HUES6 (cell line): ENCODE results near the gene SMARCC2.
A peak's percentile ranks its signal among the peaks of the same experiment; 100 is the strongest.
"Not testable (repeated sequence)": the region's sequence is repeated elsewhere in the genome, so short reads cannot be mapped to it uniquely, and the experiment has no call there.

Source experiments
- H3K27ac ChIP-seq: 2 replicates; pipeline ENCODE4 v1.7.0; 2013; ENCODE audit warnings: low read depth, mild to moderate bottlenecking, low read length, inconsistent platforms
- H3K27me3 ChIP-seq: 2 replicates; pipeline ENCODE4 v1.6.1; 2013; ENCODE audit warnings: low read length; ENCODE audit not compliant: control insufficient read depth, insufficient read depth
- H3K36me3 ChIP-seq: 2 replicates; pipeline ENCODE4 v1.6.1; 2013; ENCODE audit warnings: low read length; ENCODE audit not compliant: control insufficient read depth, insufficient read depth
- H3K4me1 ChIP-seq: 2 replicates; pipeline ENCODE4 v1.6.1; 2013; ENCODE audit warnings: low read length; ENCODE audit not compliant: control insufficient read depth, insufficient read depth
- H3K4me3 ChIP-seq: 2 replicates; pipeline ENCODE4 v1.5.1; 2013; ENCODE audit warnings: low read depth, low read length
- H3K9ac ChIP-seq: one replicate; pipeline ENCODE4 v1.6.1; 2013; ENCODE audit warnings: mild to moderate bottlenecking, low read length
- H3K9me3 ChIP-seq: 2 replicates; pipeline ENCODE4 v1.6.1; 2013; ENCODE audit warnings: low read depth, low read length; ENCODE audit not compliant: control insufficient read depth, insufficient read depth

The SMARCC2 gene

GRCh38 chr12:56118688-56119357 is 70.5 kb downstream of the SMARCC2 start:
- H3K9ac ChIP-seq, result peak overlapping the region; percentile 84
- peaks cover 31% of the 10 kb centered on the region for H3K36me3 ChIP-seq
- no peaks in the 10 kb centered on the region for H3K27me3 ChIP-seq
- H3K9me3 ChIP-seq, result no peaks in the 10 kb centered on the region
- peaks cover 12% of the 10 kb centered on the region for H3K4me1 ChIP-seq
- H3K4me3 ChIP-seq, result peak overlapping the region; percentile 82
- H3K27ac ChIP-seq, result 0 out of 2 replicates have a peak overlapping the region, but pooled peaks have one; percentile 5

GRCh38 chr12:56117778-56118687 is 71.2 kb downstream of the SMARCC2 start, which contains the start of gene ZC3H10:
TSS of gene ZC3H10 (plus strand) at chr12:56118266. CDS start at chr12:56120563, 2,297 bp downstream.
- Histone ChIP-seq H3K27me3 (no peaks in the 10 kb centered on the region), H3K27ac (peak within 1 kb of the TSS; percentile 75), H3K9me3 (no peaks in the 10 kb centered on the region), H3K36me3 (peaks cover 38% of the 10 kb centered on the region), H3K4me3 (peak within 1 kb of the TSS; percentile 82), H3K9ac (peak within 1 kb of the TSS; percentile 95), H3K4me1 (peaks cover 12% of the 10 kb centered on the region)

GRCh38 chr12:56117082-56117706 is 72.1 kb downstream of the SMARCC2 start:
- H3K36me3 ChIP-seq, result peaks cover 46% of the 10 kb centered on the region
- H3K27ac ChIP-seq, result peak overlapping the region; percentile 75
- H3K27me3 ChIP-seq, result not testable (repeated sequence)

GRCh38 chr12:56116267-56117081 is 72.8 kb downstream of the SMARCC2 start, which contains the start of gene RPL41:
TSS of gene RPL41 (plus strand) at chr12:56116633.
- H3K27me3 ChIP-seq, result no peaks in the 10 kb centered on the region
- peaks cover 48% of the 10 kb centered on the region for H3K36me3 ChIP-seq
- H3K27ac ChIP-seq, result peak within 1 kb of the TSS; percentile 75
- peak within 1 kb of the TSS; percentile 95 for H3K9ac ChIP-seq
- H3K9me3 ChIP-seq, result no peaks in the 10 kb centered on the region
- peak within 1 kb of the TSS; percentile 69 for H3K4me3 ChIP-seq
- peaks cover 12% of the 10 kb centered on the region for H3K4me1 ChIP-seq

More at GRCh38 chr12:56117082-56117706, 72.1 kb downstream of the SMARCC2 start:
- not testable (repeated sequence) for H3K9me3 ChIP-seq
- Histone ChIP-seq H3K9ac (peak overlapping the region; percentile 95), H3K4me3 (peak overlapping the region; percentile 82), H3K4me1 (peaks cover 12% of the 10 kb centered on the region)

- no peaks in the 10 kb centered on the region for H3K27me3 ChIP-seq
- no peaks in the 10 kb centered on the region for H3K9me3 ChIP-seq
- peaks cover 48% of the 10 kb centered on the region for H3K36me3 ChIP-seq
- peak overlapping the region; percentile 69 for H3K4me3 ChIP-seq
- peak overlapping the region; percentile 95 for H3K9ac ChIP-seq
- peaks cover 12% of the 10 kb centered on the region for H3K4me1 ChIP-seq
- peak overlapping the region; percentile 75; the same call in 1 of the 2 replicates for H3K27ac ChIP-seq
Observed at GRCh38 chr12:56115329-56115728, 74.0 kb downstream of the SMARCC2 start.

GRCh38 chr12:56114084-56114483 is 75.2 kb downstream of the SMARCC2 start:
- no peak overlapping the region for H3K4me3 ChIP-seq
- H3K36me3 ChIP-seq, result peaks cover 60% of the 10 kb centered on the region
- no peaks in the 10 kb centered on the region for H3K9me3 ChIP-seq
- no peak overlapping the region for H3K9ac ChIP-seq
- no peaks in the 10 kb centered on the region for H3K27me3 ChIP-seq
- peaks cover 4% of the 10 kb centered on the region; the same call in 1 of the 2 replicates for H3K4me1 ChIP-seq
- H3K27ac ChIP-seq, result no peak overlapping the region
